Spleen (tissue), 11 donors: ENCODE results near the gene CCDC148. TPM values are rescaled to one million over a fixed set of nuclear protein-coding genes. Genes with fewer than 3 reads are reported as not detected.

Experiments used
- DNase-seq: peaks from one replicate; pipeline ENCODE4 v3.0.0-alpha.2; 2020
- H3K27ac ChIP-seq, 8 donors: fragments of 200-600 bp; sonication (generic) in 7 of 8; 1 replicate in 4 of 8; 2 replicates in 4 of 8; pipeline versions ENCODE4 v1.5.0 to v1.8.0; 2016 to 2021; ENCODE audit warnings: inconsistent platforms in 4 of 8, mild to moderate bottlenecking in 4 of 8, moderate library complexity in 1 of 8
- H3K27me3 ChIP-seq, 7 donors: fragments of 200-600 bp; sonication (generic) in 6 of 7; replicated peaks in 1 of 7; 1 replicate in 4 of 7; 2 replicates in 3 of 7; pipeline versions ENCODE4 v1.5.0 to v1.8.0; 2016 to 2021; ENCODE audit warnings: inconsistent platforms in 3 of 7, mild to moderate bottlenecking in 1 of 7
- H3K36me3 ChIP-seq, 6 donors: fragments of 200-600 bp; sonication (generic) in 5 of 6; 1 replicate in 4 of 6; 2 replicates in 2 of 6; pipeline versions ENCODE4 v1.5.0 to v1.8.0; 2016 to 2021; ENCODE audit warnings: inconsistent platforms in 2 of 6
- H3K4me1 ChIP-seq, 6 donors: fragments of 200-600 bp; sonication (generic) in 5 of 6; 1 replicate in 3 of 6; 2 replicates in 3 of 6; pipeline versions ENCODE4 v1.5.0 to v1.8.0; 2016 to 2021; ENCODE audit warnings: inconsistent platforms in 3 of 6
- H3K4me3 ChIP-seq, 8 donors: fragments of 200-600 bp; sonication (generic) in 7 of 8; 1 replicate in 4 of 8; 2 replicates in 4 of 8; pipeline versions ENCODE4 v1.5.0 to v1.8.0; 2016 to 2021; ENCODE audit warnings: inconsistent platforms in 4 of 8, mild to moderate bottlenecking in 4 of 8, moderate library complexity in 2 of 8
- H3K9me3 ChIP-seq, 8 donors: fragments of 200-600 bp; sonication (generic) in 7 of 8; 1 replicate in 4 of 8; 2 replicates in 4 of 8; pipeline versions ENCODE4 v1.5.0 to v1.8.0; 2016 to 2021; ENCODE audit warnings: inconsistent platforms in 4 of 8
- CTCF ChIP-seq, 11 experiments: fragments of 200-600 bp in 7 of 11; fragments of 450-650 bp in 4 of 11; sonication (generic) in 4 of 11; IDR thresholded peaks in 8 of 11; conservative IDR thresholded peaks in 3 of 11; 1 replicate in 7 of 11; 2 replicates in 4 of 11; pipeline versions ENCODE4 v1.4.0 to v1.8.0; 2016 to 2021; ENCODE audit warnings: antibody characterized with exemption in 11 of 11, inconsistent platforms in 4 of 11, mild to moderate bottlenecking in 1 of 11
- POLR2A ChIP-seq, 3 donors: fragments of 450-650 bp; IDR thresholded peaks; one replicate each; pipeline ENCODE4 v1.5.1; 2017; ENCODE audit warnings: antibody characterized with exemption in 3 of 3, mild to moderate bottlenecking in 1 of 3
- POLR2AphosphoS5 ChIP-seq, 3 donors: sonication (generic); formaldehyde crosslinking; IDR thresholded peaks; one replicate each; pipeline ENCODE4 v1.5.1; 2017; ENCODE audit warnings: antibody characterized with exemption in 3 of 3
- WGBS, 5 donors: extraction: QIAGEN DNeasy Blood & Tissue Kit in 3 of 5; methylation state at CpG; one replicate each; pipeline versions ENCODE4 v1.1.5 to v1.1.7; 2013 to 2018; 5-methylcytosine and 5-hydroxymethylcytosine counted together
- intact Hi-C: fragments of 100-400 bp; cut with DNase I; formaldehyde crosslinking; loops from one replicate; pipeline ENCODE4 v1.15.0; 2023; ENCODE audit warnings: low total_unique reads
- polyA plus RNA-seq, 3 donors: library from polyadenylated mRNA; stranded (reverse); fragments of 200-250 nt; gene quantifications; one replicate each; pipeline ENCODE4 v1.2.1, GENCODE V29; 2013
- total RNA-seq, 7 donors: library from RNA; depleted of rRNA in 3 of 7; stranded (reverse); fragments of >200 nt in 3 of 7; fragmentation: NEBNext Ultra II Directional in 4 of 7; extraction: Animal tissue kit (Norgen Biotek cat#: 25700) in 4 of 7; gene quantifications; one replicate each; pipeline versions ENCODE4 v1.1.0 to v1.2.1, GENCODE V29; 2016 to 2021
- donor health status: healthy with polysubstance abuse.
- donor health status: DM: no; HTN: no; CAD: no; lungs with moderate emphysema.
- donor health status: DM: no; HTN: no; CAD: no.
- donor health status: Bipolar disorder and iron deficiency.
- donor health status: healthy.
- donor health status: DM: no; HTN: no; CAD: no.
- donor health status: DM: yes; HTN: yes; CAD: no.

Gene CCDC148
- total and polyA plus RNA-seq, 10 donors = 0.07 to 0.79 (median 0.46) TPM

GRCh38 chr2:158142165-158142564, 314.4 kb downstream of the CCDC148 start:
- no peaks in the 10 kb centered on the region for H3K27me3 ChIP-seq
- WGBS, 5 donors = 79 to 97% (median 86%) methylated on average over 3 of the region's 3 CpGs
- H3K9me3 ChIP-seq = peaks cover 0 to 12% (median 5%) of the 10 kb centered on the region in 8 donors
- TF ChIP-seq POLR2AphosphoS5 (IDR thresholded peaks at IDR 0.05) (no peak), CTCF (IDR thresholded peaks at IDR 0.05 in 8 of 11, conservative IDR thresholded peaks at IDR 0.05 in 3 of 11) (no peak), POLR2A (IDR thresholded peaks at IDR 0.05) (no peak)
- H3K4me1 ChIP-seq = no peaks in the 10 kb centered on the region
- H3K4me3 ChIP-seq = no peak overlapping the region
- no peaks in the 10 kb centered on the region for H3K36me3 ChIP-seq
- no peak for DNase-seq
- intact Hi-C loops = no loop called here
- H3K27ac ChIP-seq = no peak overlapping the region

GRCh38 chr2:158140201-158140600, 316.4 kb downstream of the CCDC148 start:
- 83 to 98% (median 92%) methylated on average over 1 of the region's 1 CpG for WGBS, 5 donors

GRCh38 chr2:158138255-158138654, 318.3 kb downstream of the CCDC148 start:
- Histone ChIP-seq H3K4me3 (no peak overlapping the region), H3K4me1 (no peaks in the 10 kb centered on the region), H3K36me3 (no peaks in the 10 kb centered on the region), H3K9me3 (no peaks in the 10 kb centered on the region), H3K27me3 (no peaks in the 10 kb centered on the region), H3K27ac (no peak overlapping the region)
- no peak for DNase-seq
- intact Hi-C loops = no loop called here
- TF ChIP-seq CTCF (IDR thresholded peaks at IDR 0.05 in 8 of 11, conservative IDR thresholded peaks at IDR 0.05 in 3 of 11) = no peak
- TF ChIP-seq POLR2A (IDR thresholded peaks at IDR 0.05) = no peak
- TF ChIP-seq POLR2AphosphoS5 (IDR thresholded peaks at IDR 0.05) = no peak
- WGBS, 5 donors = 42 to 54% (median 48%) methylated on average over 5 of the region's 5 CpGs

More at GRCh38 chr2:158140201-158140600, 316.4 kb downstream of the CCDC148 start:
- TF ChIP-seq POLR2AphosphoS5 (IDR thresholded peaks at IDR 0.05) (no peak), CTCF (IDR thresholded peaks at IDR 0.05 in 8 of 11, conservative IDR thresholded peaks at IDR 0.05 in 3 of 11) (no peak), POLR2A (IDR thresholded peaks at IDR 0.05) (no peak)
- H3K4me3 ChIP-seq = no peak overlapping the region
- no peaks in the 10 kb centered on the region for H3K36me3 ChIP-seq
- no peaks in the 10 kb centered on the region for H3K4me1 ChIP-seq
- no peak for DNase-seq
- no peaks in the 10 kb centered on the region for H3K9me3 ChIP-seq
- H3K27me3 ChIP-seq = no peaks in the 10 kb centered on the region
- intact Hi-C loops = no loop called here
- H3K27ac ChIP-seq = no peak overlapping the region

- 76 to 94% (median 89%) methylated on average over 1 of the region's 1 CpG for WGBS, 5 donors
- Histone ChIP-seq H3K4me1 (no peaks in the 10 kb centered on the region), H3K4me3 (no peak overlapping the region), H3K27ac (no peak overlapping the region), H3K9me3 (no peaks in the 10 kb centered on the region), H3K36me3 (no peaks in the 10 kb centered on the region), H3K27me3 (no peaks in the 10 kb centered on the region)
- TF ChIP-seq POLR2AphosphoS5 (IDR thresholded peaks at IDR 0.05) = no peak
- no peak for TF ChIP-seq CTCF (IDR thresholded peaks at IDR 0.05 in 8 of 11, conservative IDR thresholded peaks at IDR 0.05 in 3 of 11)
- TF ChIP-seq POLR2A (IDR thresholded peaks at IDR 0.05) = no peak
- no peak for DNase-seq
- intact Hi-C loops = no loop called here
These were observed 321.5 kb downstream of the CCDC148 start for GRCh38 chr2:158135096-158135495.
